K562 (cell line): Measurements from ENCODE around the gene GCHFR. TPM values are rescaled to one million over a fixed set of nuclear protein-coding genes. Genes with fewer than 3 reads are reported as not detected.

ENCODE experiments used
- ATAC-seq: fragments of 200-7000 bp; cut with Tn5 transposase; 3 replicates; pipeline ENCODE4 v1.9.1; 2020; ENCODE audit warnings: moderate library complexity
- BruUV-seq: library from RNA; stranded (reverse); fragments of 400-500 nt; replicated peaks from 2 replicates; lab custom pipeline; 2021; lab: Mats Ljungman, UMichigan
- CTCF ChIA-PET: fragments of 300-600 bp; formaldehyde crosslinking; extraction: SDS; loops from one replicate; lab custom pipeline; 2021; ENCODE audit warnings: low intra/inter-chr PET ratio; lab: Yijun Ruan, JAX
- POLR2A ChIA-PET: fragments of 300-600, 350-650 bp; sonication (Branson Sonifier 250); formaldehyde crosslinking; extraction: SDS; loops from one replicate; lab custom pipeline; 2021; ENCODE audit warnings: antibody characterized with exemption, inconsistent platforms; lab: Yijun Ruan, JAX
- DNase-seq, 4 experiments: peaks; one replicate each; pipeline versions ENCODE4 v3.0.0 to v3.0.0-alpha.2; 2011 to 2018; ENCODE audit warnings: low spot score in 3 of 4, mixed read lengths in 3 of 4; ENCODE audit errors: extremely low read depth in 1 of 4
- FAIRE-seq: peaks from 2 replicates; lab custom pipeline; 2011; peaks lifted over from hg19 to GRCh38; lab: Jason Lieb, UNC
- H2AFZ ChIP-seq: 2 replicates; pipeline ENCODE4 v1.6.0; 2011; ENCODE audit warnings: low read depth, low read length, control low read depth, inconsistent platforms
- H3K27ac ChIP-seq: fragments of 200-600 bp; 3 replicates; pipeline ENCODE4 v1.8.0; 2011; ENCODE audit warnings: low read depth, mild to moderate bottlenecking, control low read depth, inconsistent platforms, low read length, moderate library complexity, mixed read lengths; ENCODE audit errors: extremely low read depth
- H3K27me3 ChIP-seq, 2 experiments: fragments of 300-600 bp in 1 of 2; 2 replicates in 1 of 2; 3 replicates in 1 of 2; pipeline versions ENCODE4 v1.6.0 to v1.8.0; 2011; ENCODE audit warnings: inconsistent platforms in 2 of 2, low read length in 2 of 2, mild to moderate bottlenecking in 1 of 2, mixed read lengths in 1 of 2, moderate library complexity in 1 of 2; ENCODE audit not compliant: control insufficient read depth in 2 of 2, insufficient read depth in 2 of 2
- H3K36me3 ChIP-seq: fragments of 300-600 bp; 3 replicates; pipeline ENCODE4 v1.8.0; 2011; ENCODE audit warnings: mild to moderate bottlenecking, low read length, inconsistent platforms; ENCODE audit not compliant: control insufficient read depth, insufficient read depth
- H3K4me1 ChIP-seq, 2 experiments: fragments of 200-600 bp in 1 of 2; replicated peaks in 1 of 2; 2 replicates in 1 of 2; 3 replicates in 1 of 2; pipeline versions ENCODE4 v1.5.1 to v1.8.0; 2011; ENCODE audit warnings: inconsistent platforms in 2 of 2, low read length in 2 of 2, mild to moderate bottlenecking in 1 of 2, mixed read lengths in 1 of 2, moderate library complexity in 1 of 2; ENCODE audit not compliant: control insufficient read depth in 2 of 2, insufficient read depth in 2 of 2
- H3K4me2 ChIP-seq: 2 replicates; pipeline ENCODE4 v1.6.1; 2011; ENCODE audit warnings: low read length, control low read depth, inconsistent platforms, mixed read lengths; ENCODE audit not compliant: insufficient read depth
- H3K4me3 ChIP-seq: fragments of 200-600 bp; sonication (generic), shearing (Covaris generic); 2 replicates; pipeline ENCODE4 v1.5.1; 2016; ENCODE audit warnings: control low read depth, inconsistent platforms
- H3K79me2 ChIP-seq: fragments of 200-600 bp; 3 replicates; pipeline ENCODE4 v1.8.0; 2011; ENCODE audit warnings: low read length, inconsistent platforms; ENCODE audit not compliant: control insufficient read depth, insufficient read depth
- H3K9ac ChIP-seq, 2 experiments: 2 replicates each; pipeline versions ENCODE4 v1.6.0 to v1.6.1; 2011; ENCODE audit warnings: low read depth in 2 of 2, low read length in 2 of 2, control low read depth in 1 of 2, inconsistent platforms in 1 of 2, mild to moderate bottlenecking in 1 of 2, mixed read lengths in 1 of 2; ENCODE audit not compliant: insufficient read depth in 1 of 2
- H3K9me1 ChIP-seq: one replicate; pipeline ENCODE4 v1.6.0; 2011; ENCODE audit warnings: inconsistent platforms, mild to moderate bottlenecking, low read length, moderate library complexity; ENCODE audit not compliant: control insufficient read depth, insufficient read depth
- H3K9me3 ChIP-seq: replicated peaks from 2 replicates; pipeline ENCODE4 v1.5.1; 2011; ENCODE audit warnings: low read depth, low read length, inconsistent platforms; ENCODE audit not compliant: control insufficient read depth, insufficient read depth
- H4K20me1 ChIP-seq: replicated peaks from 2 replicates; pipeline ENCODE4 v1.6.1; 2011; ENCODE audit warnings: low read length, inconsistent platforms, mixed read lengths; ENCODE audit not compliant: control insufficient read depth, insufficient read depth
- CTCF ChIP-seq, 3 experiments: IDR thresholded peaks in 2 of 3; conservative IDR thresholded peaks in 1 of 3; 2 replicates each; pipeline ENCODE4 v1.5.1; 2011 to 2012; ENCODE audit warnings: low read length in 3 of 3, mild to moderate bottlenecking in 3 of 3, control low read depth in 2 of 3, improper control_type of control experiment in 1 of 3, inconsistent platforms in 1 of 3, low read depth in 1 of 3, mixed read lengths in 1 of 3, moderate library complexity in 1 of 3; ENCODE audit not compliant: insufficient read depth in 2 of 3
- YY1 ChIP-seq, 3 experiments: IDR thresholded peaks; 2 replicates each; pipeline ENCODE4 v1.6.1; 2011; ENCODE audit warnings: low read length in 2 of 3, mild to moderate bottlenecking in 2 of 3, moderate library complexity in 2 of 3, borderline replicate concordance in 1 of 3, control low read depth in 1 of 3, low read depth in 1 of 3; ENCODE audit not compliant: insufficient read depth in 3 of 3, insufficient replicate concordance in 2 of 3, control insufficient read depth in 1 of 3, insufficient read length in 1 of 3; ENCODE audit errors: extremely low read depth in 1 of 3
- WGBS: fragments of 100-300 bp; shearing (Covaris generic); methylation state at CpG from one replicate; pipeline ENCODE4 v1.1.6; 2016; ENCODE audit warnings: low coverage, mixed read lengths; ENCODE audit not compliant: insufficient coverage; ENCODE audit errors: missing lambda C conversion rate; 5-methylcytosine and 5-hydroxymethylcytosine counted together
- in situ Hi-C: fragments of 300-500 bp; cut with MboI; formaldehyde crosslinking; loops from 4 replicates; pipeline ENCODE4 v1.15.0; 2018; ENCODE audit warnings: inconsistent platforms, mixed read lengths
- intact Hi-C: fragments of 100-400 bp; cut with micrococcal nuclease; formaldehyde crosslinking; loops from 2 replicates; pipeline ENCODE4 v1.14.2; 2022
- polyA plus RNA-seq, 8 experiments: library from polyadenylated mRNA; depleted of rRNA in 4 of 8; stranded (reverse) in 5 of 8; unstranded in 3 of 8; fragments of >200 nt; fragmentation: Nextera tagmentation in 2 of 8; fragmentation: Illumina TruSeq in 1 of 8; extraction: Ambion mirVana in 2 of 8; extraction: Trizol in 1 of 8; gene quantifications; 2 replicates each; pipeline versions ENCODE4 v1.2.1 to v1.2.3, GENCODE V29; 2011 to 2014; ENCODE audit warnings: inconsistent platforms in 1 of 8, missing spikeins in 1 of 8
- total RNA-seq, 7 experiments: library from RNA; depleted of rRNA in 6 of 7; stranded (reverse); fragments of >200 nt in 6 of 7; fragmentation: Illumina TruSeq in 2 of 7; extraction: Trizol in 2 of 7; gene quantifications; 2 replicates each; pipeline versions ENCODE4 v1.2.1 to v1.2.3, GENCODE V29; 2011 to 2021; ENCODE audit warnings: low replicate concordance in 1 of 7

The GCHFR gene
- total and polyA plus RNA-seq, 9 of the 15 experiments (the other 6 are each of a cell fraction or from before 2014, with no cell fraction given): 8.7 to 83.5 (median 20.8) TPM

GRCh38 chr15:40803688-40804087 is 39.8 kb downstream of the GCHFR start:
- H3K4me1 ChIP-seq: peaks cover 12 to 13% of the 10 kb centered on the region in 2 experiments; a peak in 4 of 5 replicates
- H3K9me3 ChIP-seq: no peaks in the 10 kb centered on the region; the same call in 1 of the 2 replicates
- intact Hi-C loops (no loop called here), in situ Hi-C loops (no loop called here)
- peaks cover 15% of the 10 kb centered on the region; the same call in 2 of the 3 replicates for H3K36me3 ChIP-seq
- CTCF ChIA-PET: no interaction called here
- 100% methylated on average over 1 of the region's 1 CpG for WGBS
- H3K9me1 ChIP-seq: peaks cover 3% of the 10 kb centered on the region
- H4K20me1 ChIP-seq: no peaks in the 10 kb centered on the region
- H3K79me2 ChIP-seq: peaks cover 19% of the 10 kb centered on the region
- DNase-seq: peak in 1 of 4 experiments; percentile 33
- no peak overlapping the region for H2AFZ ChIP-seq
- no peaks in the 10 kb centered on the region for H3K27me3 ChIP-seq
- no peak for ATAC-seq
- H3K4me2 ChIP-seq: no peak overlapping the region
- no peak for TF ChIP-seq YY1 (IDR thresholded peaks at IDR 0.05; ENCODE audit: borderline replicate concordance in 1 of 3, control insufficient read depth in 1 of 3, extremely low read depth in 1 of 3, insufficient read depth in 3 of 3, insufficient read length in 1 of 3, insufficient replicate concordance in 2 of 3, low read depth in 1 of 3, low read length in 2 of 3)
- peak in 2 of 3 experiments; percentile 4 to 27; a peak in 1 of 6 replicates for TF ChIP-seq CTCF (IDR thresholded peaks at IDR 0.05 in 2 of 3, conservative IDR thresholded peaks at IDR 0.05 in 1 of 3; ENCODE audit: insufficient read depth in 2 of 3, low read depth in 1 of 3, low read length in 3 of 3)
- TF ChIP-seq, all 486 proteins: peak for 1
- BruUV-seq: no TSS peak
- no peak for FAIRE-seq
- Histone ChIP-seq H3K27ac (no peak overlapping the region), H3K9ac (no peak overlapping the region), H3K4me3 (no peak overlapping the region)
- POLR2A ChIA-PET: interaction anchor here (0.5 to 0.7 kb wide), 2 partner anchors 57 to 172 kb away, joined by 3 read pairs; no protein-coding TSS in a partner anchor
